Stimulated activated CD4-positive, alpha-beta T cell treated with anti-CD3 and anti-CD28 coated beads, Interleukin-4, amount 100 ng/mL, for 4 hours (primary cell): ENCODE measurements around the gene ERCC6L2.

Experiments used
- DNase-seq, 2 experiments: peaks; one replicate each; pipeline ENCODE4 v3.0.0-alpha.2; 2020

ERCC6L2 gene

GRCh38 chr9:95924987-95925386 lies 49.5 kb downstream of the ERCC6L2 start:
- DNase-seq = no peak

- DNase-seq = no peak
Measured at GRCh38 chr9:95927271-95928004, 51.9 kb downstream of the ERCC6L2 start.

GRCh38 chr9:95930277-95930676 lies 54.8 kb downstream of the ERCC6L2 start:
- DNase-seq = no peak

GRCh38 chr9:95935861-95936578 lies 60.5 kb downstream of the ERCC6L2 start:
- no peak for DNase-seq

- no peak for DNase-seq
Measured at GRCh38 chr9:95936579-95937075, 61.1 kb downstream of the ERCC6L2 start.

GRCh38 chr9:95937131-95937530 lies 61.6 kb downstream of the ERCC6L2 start:
- DNase-seq = no peak

- DNase-seq = no peak
Measured at GRCh38 chr9:95938724-95939123, 63.2 kb downstream of the ERCC6L2 start.

- no peak for DNase-seq
Measured at GRCh38 chr9:95939472-95939871, 64.0 kb downstream of the ERCC6L2 start.

GRCh38 chr9:95940265-95940664 lies 64.8 kb downstream of the ERCC6L2 start:
- DNase-seq = no peak

GRCh38 chr9:95942016-95942415 lies 66.5 kb downstream of the ERCC6L2 start:
- no peak for DNase-seq

GRCh38 chr9:95947118-95947517 lies 71.6 kb downstream of the ERCC6L2 start:
- no peak for DNase-seq

- DNase-seq = no peak
Measured at GRCh38 chr9:95952471-95952870, 77.0 kb downstream of the ERCC6L2 start.

GRCh38 chr9:95953986-95954385 lies 78.5 kb downstream of the ERCC6L2 start:
- no peak for DNase-seq

GRCh38 chr9:95954940-95955339 lies 79.4 kb downstream of the ERCC6L2 start:
- DNase-seq = no peak

GRCh38 chr9:95962936-95963335 lies 87.4 kb downstream of the ERCC6L2 start:
- no peak for DNase-seq

- DNase-seq = no peak
Measured at GRCh38 chr9:95963659-95964058, 88.2 kb downstream of the ERCC6L2 start.

- no peak for DNase-seq
Measured at GRCh38 chr9:95966306-95966705, 90.8 kb downstream of the ERCC6L2 start.

GRCh38 chr9:95970317-95970716 lies 94.8 kb downstream of the ERCC6L2 start:
- DNase-seq = no peak

- DNase-seq = no peak
Measured at GRCh38 chr9:95971815-95972214, 96.3 kb downstream of the ERCC6L2 start.

- DNase-seq = no peak
Measured at GRCh38 chr9:95974389-95974788, 98.9 kb downstream of the ERCC6L2 start.

- no peak for DNase-seq
Measured at GRCh38 chr9:95977371-95977770, 101.9 kb downstream of the ERCC6L2 start.

GRCh38 chr9:95978106-95978505 lies 102.6 kb downstream of the ERCC6L2 start:
- DNase-seq = no peak

- no peak for DNase-seq
Measured at GRCh38 chr9:95979446-95979845, 104.0 kb downstream of the ERCC6L2 start.
